ENCODE measurements around the gene RBFA. TPM values are rescaled to one million over a fixed set of nuclear protein-coding genes. Genes with fewer than 3 reads are reported as not detected.

RBFA gene
- total and polyA plus RNA-seq, 12 donors, result 21.2 to 45.1 (median 31.6) TPM

GRCh38 chr18:79987566-79987965 is 46.7 kb upstream of the RBFA start:
- Histone ChIP-seq H3K4me3 (peak overlapping the region; percentile 27 to 94 (median 84)), H3K27me3 (no peaks in the 10 kb centered on the region), H3K27ac (peak overlapping the region in 4 of 5 donors; percentile 94 to 99 (median 98)), H3K36me3 (replicated peaks in 1 of 2) (no peaks in the 10 kb centered on the region), H3K4me1 (replicated peaks in 1 of 2) (peaks cover 9 to 33% of the 10 kb centered on the region in 2 donors), H3K9me3 (replicated peaks in 1 of 3) (no peaks in the 10 kb centered on the region)
- 0 to 2% (median 1%) methylated on average over 6 of the region's 6 CpGs for WGBS, 4 donors
- DNase-seq, result no peak
- intact Hi-C loops (cut with DNase I), result loop anchor here in 1 of 2 donors (5.0 kb wide), 1 partner anchor 45 kb away; the partner anchor contains the start of gene RBFA
- TF ChIP-seq POLR2A (IDR thresholded peaks at IDR 0.05) (no peak), CTCF (IDR thresholded peaks at IDR 0.05) (no peak)

- 0 to 1% (median 0%) methylated on average over 6 to 48 of the region's 48 CpGs for WGBS, 4 donors
- Histone ChIP-seq H3K27me3 (no peaks in the 10 kb centered on the region), H3K36me3 (replicated peaks in 1 of 2) (no peaks in the 10 kb centered on the region), H3K4me1 (replicated peaks in 1 of 2) (peaks cover 9 to 31% of the 10 kb centered on the region in 2 donors), H3K9me3 (replicated peaks in 1 of 3) (no peaks in the 10 kb centered on the region), H3K27ac (peak overlapping the region; percentile 94 to 99 (median 99)), H3K4me3 (peak overlapping the region; percentile 27 to 94 (median 84))
- intact Hi-C loops (cut with DNase I), result loop anchor here in 1 of 2 donors (5.0 kb wide), 1 partner anchor 44 kb away; the partner anchor contains the start of gene RBFA
- DNase-seq, result peak; percentile 52 to 76 (median 65)
- TF ChIP-seq POLR2A (IDR thresholded peaks at IDR 0.05), result no peak
- peak in 3 of 6 experiments; percentile 10 to 20 (median 10) for TF ChIP-seq CTCF (IDR thresholded peaks at IDR 0.05)
Observed at GRCh38 chr18:79988071-79988450, 46.2 kb upstream of the RBFA start.

GRCh38 chr18:79988451-79989194 is 45.6 kb upstream of the RBFA start, which contains the start of gene TXNL4A:
Gene TXNL4A (minus strand): TSS chr18:79988563. CDS start chr18:79988392, 171 bp downstream.
- intact Hi-C loops (cut with DNase I), result loop anchor here in 1 of 2 donors (5.0 kb wide), 1 partner anchor 44 kb away; the partner anchor contains the start of gene RBFA
- DNase-seq, result peak; percentile 84 to 93 (median 86)
- Histone ChIP-seq H3K9me3 (replicated peaks in 1 of 3) (no peaks in the 10 kb centered on the region), H3K36me3 (replicated peaks in 1 of 2) (no peaks in the 10 kb centered on the region), H3K4me1 (replicated peaks in 1 of 2) (peaks cover 9 to 31% of the 10 kb centered on the region in 2 donors), H3K27me3 (no peaks in the 10 kb centered on the region), H3K27ac (peak within 1 kb of the TSS; percentile 94 to 99 (median 99)), H3K4me3 (peak within 1 kb of the TSS; percentile 71 to 94 (median 84))
- 0 to 2% (median 0%) methylated on average over 10 to 71 of the region's 71 CpGs for WGBS, 4 donors
- TF ChIP-seq CTCF (IDR thresholded peaks at IDR 0.05) (no peak), POLR2A (IDR thresholded peaks at IDR 0.05) (peak; percentile 80 to 90)

GRCh38 chr18:79989195-79989497 is 45.1 kb upstream of the RBFA start:
- intact Hi-C loops (cut with DNase I), result loop anchor here in 1 of 2 donors (5.0 kb wide), 1 partner anchor 43 kb away; the partner anchor contains the start of gene RBFA
- TF ChIP-seq CTCF (IDR thresholded peaks at IDR 0.05), result no peak
- no peak for TF ChIP-seq POLR2A (IDR thresholded peaks at IDR 0.05)
- Histone ChIP-seq H3K9me3 (replicated peaks in 1 of 3) (no peaks in the 10 kb centered on the region), H3K36me3 (replicated peaks in 1 of 2) (no peaks in the 10 kb centered on the region), H3K4me3 (peak overlapping the region in 2 of 4 donors; percentile 80 to 94), H3K27me3 (no peaks in the 10 kb centered on the region), H3K27ac (peak overlapping the region; percentile 94 to 99 (median 99)), H3K4me1 (replicated peaks in 1 of 2) (peaks cover 9 to 31% of the 10 kb centered on the region in 2 donors)
- WGBS, 4 donors, result 36 to 49% (median 46%) methylated on average over 14 of the region's 14 CpGs
- DNase-seq, result peak in 1 of 7 donors; percentile 63
